IMR-90 (cell line): ENCODE data around the gene CNKSR2.

Source experiments
- BHLHE40 ChIP-seq: fragments of 150-350 bp; IDR thresholded peaks from 2 replicates; pipeline ENCODE4 v1.6.1; 2016; ENCODE audit warnings: mild to moderate bottlenecking, low read depth, low read length
- CEBPB ChIP-seq: IDR thresholded peaks from 2 replicates; pipeline ENCODE4 v1.6.1; 2012; ENCODE audit warnings: low read depth, low read length, improper control_type of control experiment
- CHD1 ChIP-seq: IDR thresholded peaks from 2 replicates; pipeline ENCODE4 v1.6.1; 2012; ENCODE audit warnings: low read depth, low read length, improper control_type of control experiment
- MAFK ChIP-seq: IDR thresholded peaks from 2 replicates; pipeline ENCODE4 v1.6.1; 2012; ENCODE audit warnings: low read depth, low read length, improper control_type of control experiment
- MAZ ChIP-seq: IDR thresholded peaks from 2 replicates; pipeline ENCODE4 v1.6.1; 2012; ENCODE audit warnings: low read depth, mild to moderate bottlenecking, low read length, improper control_type of control experiment, moderate library complexity, borderline replicate concordance
- MXI1 ChIP-seq: IDR thresholded peaks from 2 replicates; pipeline ENCODE4 v1.6.1; 2012; ENCODE audit warnings: low read depth, mild to moderate bottlenecking, low read length, moderate library complexity, borderline replicate concordance
- POLR2A ChIP-seq: IDR thresholded peaks from 2 replicates; pipeline ENCODE4 v1.6.1; 2012; ENCODE audit warnings: mild to moderate bottlenecking, low read depth, low read length
- RAD21 ChIP-seq: IDR thresholded peaks from 2 replicates; pipeline ENCODE4 v1.6.1; 2012; ENCODE audit warnings: low read length, improper control_type of control experiment
- RCOR1 ChIP-seq: IDR thresholded peaks from 2 replicates; pipeline ENCODE4 v1.6.1; 2012; ENCODE audit warnings: mild to moderate bottlenecking, low read length, improper control_type of control experiment; ENCODE audit not compliant: insufficient replicate concordance
- RFX5 ChIP-seq: IDR thresholded peaks from 2 replicates; pipeline ENCODE4 v1.8.0; 2012; ENCODE audit warnings: low read depth, mild to moderate bottlenecking, low read length, moderate library complexity
- TF ChIP-seq, protein P1 (sequence below): fragments of 150-350 bp; IDR thresholded peaks from 2 replicates; pipeline ENCODE4 v1.6.1; 2016; ENCODE audit warnings: low read depth, mild to moderate bottlenecking, low read length, moderate library complexity, borderline replicate concordance
- TF ChIP-seq, protein P2 (sequence below): conservative IDR thresholded peaks from 2 replicates; pipeline ENCODE4 v1.5.1; 2012; ENCODE audit warnings: mild to moderate bottlenecking, low read depth, low read length, improper control_type of control experiment
- TF ChIP-seq, protein P3 (sequence below): fragments of 150-350 bp; IDR thresholded peaks from 2 replicates; pipeline ENCODE4 v1.6.1; 2017; ENCODE audit warnings: mild to moderate bottlenecking, antibody characterized with exemption, low read length, low read depth

DNA sequence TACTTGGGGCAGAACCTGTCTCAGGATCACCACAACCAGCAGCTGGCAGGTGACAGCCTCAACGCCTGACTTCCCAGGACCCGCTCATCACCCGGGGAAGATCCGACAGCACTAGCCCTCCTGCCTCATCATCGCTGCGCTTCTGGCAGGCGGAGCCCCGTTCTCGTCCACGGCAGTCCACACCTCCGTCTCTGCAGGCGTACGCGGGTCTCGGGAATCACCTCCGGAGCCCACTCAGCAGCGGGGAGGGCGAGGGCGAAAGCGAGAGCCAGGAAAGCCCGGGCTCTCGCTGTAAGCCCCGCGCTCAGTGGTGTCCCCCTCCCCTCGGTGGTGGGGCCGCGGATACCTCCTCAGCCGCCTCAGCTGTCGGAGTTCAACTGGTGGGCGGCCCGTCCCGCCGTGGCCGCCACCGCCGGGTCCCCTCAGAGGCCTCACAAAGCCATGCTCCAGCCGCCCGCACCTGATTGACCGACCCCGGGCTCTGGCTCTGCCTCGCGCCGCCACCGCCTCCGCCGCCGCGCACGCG is 518 bp upstream of the CNKSR2 start:
- TF ChIP-seq, protein P1, sequence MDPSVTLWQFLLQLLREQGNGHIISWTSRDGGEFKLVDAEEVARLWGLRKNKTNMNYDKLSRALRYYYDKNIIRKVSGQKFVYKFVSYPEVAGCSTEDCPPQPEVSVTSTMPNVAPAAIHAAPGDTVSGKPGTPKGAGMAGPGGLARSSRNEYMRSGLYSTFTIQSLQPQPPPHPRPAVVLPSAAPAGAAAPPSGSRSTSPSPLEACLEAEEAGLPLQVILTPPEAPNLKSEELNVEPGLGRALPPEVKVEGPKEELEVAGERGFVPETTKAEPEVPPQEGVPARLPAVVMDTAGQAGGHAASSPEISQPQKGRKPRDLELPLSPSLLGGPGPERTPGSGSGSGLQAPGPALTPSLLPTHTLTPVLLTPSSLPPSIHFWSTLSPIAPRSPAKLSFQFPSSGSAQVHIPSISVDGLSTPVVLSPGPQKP, result no peak
- TF ChIP-seq CHD1, result no peak
- TF ChIP-seq RAD21, result no peak
- no peak for TF ChIP-seq POLR2A
- no peak for TF ChIP-seq RCOR1
- no peak for TF ChIP-seq MAFK
- TF ChIP-seq, protein P2, sequence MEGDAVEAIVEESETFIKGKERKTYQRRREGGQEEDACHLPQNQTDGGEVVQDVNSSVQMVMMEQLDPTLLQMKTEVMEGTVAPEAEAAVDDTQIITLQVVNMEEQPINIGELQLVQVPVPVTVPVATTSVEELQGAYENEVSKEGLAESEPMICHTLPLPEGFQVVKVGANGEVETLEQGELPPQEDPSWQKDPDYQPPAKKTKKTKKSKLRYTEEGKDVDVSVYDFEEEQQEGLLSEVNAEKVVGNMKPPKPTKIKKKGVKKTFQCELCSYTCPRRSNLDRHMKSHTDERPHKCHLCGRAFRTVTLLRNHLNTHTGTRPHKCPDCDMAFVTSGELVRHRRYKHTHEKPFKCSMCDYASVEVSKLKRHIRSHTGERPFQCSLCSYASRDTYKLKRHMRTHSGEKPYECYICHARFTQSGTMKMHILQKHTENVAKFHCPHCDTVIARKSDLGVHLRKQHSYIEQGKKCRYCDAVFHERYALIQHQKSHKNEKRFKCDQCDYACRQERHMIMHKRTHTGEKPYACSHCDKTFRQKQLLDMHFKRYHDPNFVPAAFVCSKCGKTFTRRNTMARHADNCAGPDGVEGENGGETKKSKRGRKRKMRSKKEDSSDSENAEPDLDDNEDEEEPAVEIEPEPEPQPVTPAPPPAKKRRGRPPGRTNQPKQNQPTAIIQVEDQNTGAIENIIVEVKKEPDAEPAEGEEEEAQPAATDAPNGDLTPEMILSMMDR, result no peak
- no peak for TF ChIP-seq CEBPB
- no peak for TF ChIP-seq BHLHE40
- no peak for TF ChIP-seq MAZ
- TF ChIP-seq RFX5, result no peak
- TF ChIP-seq, protein P3, sequence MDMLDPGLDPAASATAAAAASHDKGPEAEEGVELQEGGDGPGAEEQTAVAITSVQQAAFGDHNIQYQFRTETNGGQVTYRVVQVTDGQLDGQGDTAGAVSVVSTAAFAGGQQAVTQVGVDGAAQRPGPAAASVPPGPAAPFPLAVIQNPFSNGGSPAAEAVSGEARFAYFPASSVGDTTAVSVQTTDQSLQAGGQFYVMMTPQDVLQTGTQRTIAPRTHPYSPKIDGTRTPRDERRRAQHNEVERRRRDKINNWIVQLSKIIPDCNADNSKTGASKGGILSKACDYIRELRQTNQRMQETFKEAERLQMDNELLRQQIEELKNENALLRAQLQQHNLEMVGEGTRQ, result no peak
- no peak for TF ChIP-seq MXI1
